ENCODE measurements around the gene APBA1. TPM values are rescaled to one million over a fixed set of nuclear protein-coding genes. Genes with fewer than 3 reads are reported as not detected.

Gene APBA1
- total and polyA plus RNA-seq, 2 donors (not counting 3 experiments of a cell fraction or from before 2014, with no cell fraction given): 6.1 to 11.3 TPM

- no peak overlapping the region for H3K27ac ChIP-seq (ENCODE audit: insufficient read depth, low read depth, low read length)
- intact Hi-C loops (cut with micrococcal nuclease): no loop called here
- H3K9me1 ChIP-seq (replicated peaks; ENCODE audit: control insufficient read depth, extremely low read depth, insufficient read depth, low read length): peaks cover 2% of the 10 kb centered on the region
- no peak overlapping the region for H3K4me3 ChIP-seq (replicated peaks in 1 of 3; ENCODE audit: insufficient read depth in 1 of 3, low read depth in 1 of 3, low read length in 3 of 3)
- H3K36me3 ChIP-seq (ENCODE audit: control insufficient read depth in 2 of 2, extremely low read depth in 1 of 2, insufficient read depth in 2 of 2, low read length in 2 of 2): no peaks in the 10 kb centered on the region
- H3K4me2 ChIP-seq (ENCODE audit: insufficient read depth, low read length): no peak overlapping the region
- CTCF ChIA-PET: interaction anchor here (1.1 to 3.9 kb wide), 2 partner anchors 14 to 237 kb away, joined by 3 to 16 read pairs; partner anchors contain the start of gene APBA1
- no peaks in the 10 kb centered on the region for H3K79me2 ChIP-seq (ENCODE audit: control insufficient read depth, insufficient read depth, low read length)
- no peak for FAIRE-seq
- TF ChIP-seq GATA2 (IDR thresholded peaks at IDR 0.05; ENCODE audit: insufficient read depth, insufficient read length, low read depth, low read length): no peak
- no peak for TF ChIP-seq JUN (IDR thresholded peaks at IDR 0.05; ENCODE audit: borderline replicate concordance, insufficient read depth, insufficient read length, low read depth)
- no peak for TF ChIP-seq FOS (IDR thresholded peaks at IDR 0.05; ENCODE audit: borderline replicate concordance, insufficient read depth, low read length)
- no peak for TF ChIP-seq EZH2 (IDR thresholded peaks at IDR 0.05; ENCODE audit: borderline replicate concordance, low read depth, low read length, severe bottlenecking)
- no peak for TF ChIP-seq POLR2A (IDR thresholded peaks at IDR 0.05; ENCODE audit: low read depth, low read length)
- TF ChIP-seq MYC (IDR thresholded peaks at IDR 0.05; ENCODE audit: low read depth, low read length): no peak
- TF ChIP-seq, protein P1, sequence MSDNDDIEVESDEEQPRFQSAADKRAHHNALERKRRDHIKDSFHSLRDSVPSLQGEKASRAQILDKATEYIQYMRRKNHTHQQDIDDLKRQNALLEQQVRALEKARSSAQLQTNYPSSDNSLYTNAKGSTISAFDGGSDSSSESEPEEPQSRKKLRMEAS (IDR thresholded peaks at IDR 0.05; ENCODE audit: insufficient read depth, insufficient read length): no peak
- TF ChIP-seq POLR2AphosphoS5 (IDR thresholded peaks at IDR 0.05; ENCODE audit: insufficient read depth, low read depth, low read length): no peak
- TF ChIP-seq CTCF (IDR thresholded peaks at IDR 0.05; ENCODE audit: extremely low read depth in 1 of 2, insufficient read depth in 1 of 2, low read depth in 1 of 2, low read length in 2 of 2): no peak
- dilution Hi-C loops (cut with MboI; ENCODE audit: extremely low pct_ligation_motif_present, low sequenced_read_pairs): no loop called here
- peaks cover 15% of the 10 kb centered on the region for H3K4me1 ChIP-seq (ENCODE audit: control insufficient read depth, extremely low read depth, insufficient read depth, low read length)
- no peaks in the 10 kb centered on the region for H4K20me1 ChIP-seq (replicated peaks; ENCODE audit: control insufficient read depth, extremely low read depth, insufficient read depth, low read length)
- POLR2A ChIA-PET: no interaction called here
- H3K27me3 ChIP-seq (ENCODE audit: control insufficient read depth in 2 of 2, insufficient read depth in 2 of 2, low read length in 2 of 2): peaks cover 0 to 5% of the 10 kb centered on the region in 2 experiments
- no peak for DNase-seq (ENCODE audit: low read depth, low spot score)
- H3K9ac ChIP-seq (replicated peaks; ENCODE audit: extremely low read depth, insufficient read depth, low read length): no peak overlapping the region
- H2AFZ ChIP-seq (ENCODE audit: low read depth, low read length): no peak overlapping the region
- no TSS peak for BruUV-seq (replicated peaks)
- no peaks in the 10 kb centered on the region for H3K9me3 ChIP-seq (replicated peaks; ENCODE audit: control insufficient read depth, insufficient read depth, low read length)
Observed at GRCh38 chr9:69658987-69659675, 13.0 kb downstream of the APBA1 start.
